Endothelial cell of umbilical vein (primary cell): ENCODE data around the gene AHRR. TPM values are rescaled to one million over a fixed set of nuclear protein-coding genes. Genes with fewer than 3 reads are reported as not detected.

Experiments used
- BruUV-seq: library from RNA; stranded (reverse); fragments of 400-500 nt; replicated peaks from 2 replicates; lab custom pipeline; 2021; lab: Mats Ljungman, UMichigan
- CTCF ChIA-PET: fragments of 300-600, 350-600 bp; sonication (Branson Sonifier 250); formaldehyde crosslinking; loops from one replicate; lab custom pipeline; 2021; ENCODE audit warnings: antibody characterized with exemption, inconsistent platforms; lab: Charles Lee
- POLR2A ChIA-PET: fragments of 300-600, 350-600 bp; sonication (Branson Sonifier 250); formaldehyde crosslinking; loops from one replicate; lab custom pipeline; 2021; ENCODE audit warnings: antibody characterized with exemption, inconsistent platforms; lab: Charles Lee
- DNase-seq: peaks from one replicate; pipeline ENCODE4 v3.0.0-alpha.2; 2011; ENCODE audit warnings: low read depth, low spot score
- FAIRE-seq: peaks from 2 replicates; lab custom pipeline; 2011; peaks lifted over from hg19 to GRCh38; lab: Jason Lieb, UNC
- H2AFZ ChIP-seq: 2 replicates; pipeline ENCODE4 v1.6.0; 2012; ENCODE audit warnings: low read depth, low read length, control low read depth, inconsistent platforms
- H3K27ac ChIP-seq: 2 replicates; pipeline ENCODE4 v1.5.1; 2011; ENCODE audit warnings: low read depth, mild to moderate bottlenecking, control low read depth, low read length, moderate library complexity; ENCODE audit not compliant: insufficient read depth
- H3K27me3 ChIP-seq, 2 experiments: 2 replicates each; pipeline versions ENCODE4 v1.6.0 to v1.6.1; 2011; ENCODE audit warnings: low read length in 2 of 2, mixed read lengths in 1 of 2; ENCODE audit not compliant: control insufficient read depth in 2 of 2, insufficient read depth in 2 of 2
- H3K36me3 ChIP-seq, 2 experiments: 2 replicates in 1 of 2; 3 replicates in 1 of 2; pipeline ENCODE4 v1.5.1; 2011; ENCODE audit warnings: low read length in 2 of 2, mild to moderate bottlenecking in 1 of 2, moderate library complexity in 1 of 2; ENCODE audit not compliant: control insufficient read depth in 2 of 2, insufficient read depth in 2 of 2; ENCODE audit errors: extremely low read depth in 1 of 2
- H3K4me1 ChIP-seq: 3 replicates; pipeline ENCODE4 v1.5.1; 2011; ENCODE audit warnings: mild to moderate bottlenecking, low read length; ENCODE audit not compliant: control insufficient read depth, insufficient read depth; ENCODE audit errors: extremely low read depth
- H3K4me2 ChIP-seq: 2 replicates; pipeline ENCODE4 v1.6.1; 2011; ENCODE audit warnings: low read length, control low read depth, mixed read lengths; ENCODE audit not compliant: insufficient read depth
- H3K4me3 ChIP-seq, 3 experiments: fragments of 200-600 bp in 1 of 3; sonication (generic), shearing (Covaris generic) in 1 of 3; replicated peaks in 1 of 3; 2 replicates each; pipeline ENCODE4 v1.5.1; 2011 to 2016; ENCODE audit warnings: control low read depth in 3 of 3, low read length in 3 of 3, mild to moderate bottlenecking in 2 of 3, inconsistent platforms in 1 of 3, low read depth in 1 of 3, moderate library complexity in 1 of 3; ENCODE audit not compliant: insufficient read depth in 1 of 3
- H3K79me2 ChIP-seq: 2 replicates; pipeline ENCODE4 v1.6.0; 2012; ENCODE audit warnings: low read length, inconsistent platforms; ENCODE audit not compliant: control insufficient read depth, insufficient read depth
- H3K9ac ChIP-seq: replicated peaks from 2 replicates; pipeline ENCODE3; 2011; ENCODE audit warnings: low read length, control low read depth; ENCODE audit not compliant: insufficient read depth; ENCODE audit errors: extremely low read depth
- H3K9me1 ChIP-seq: replicated peaks from 3 replicates; pipeline ENCODE4 v1.6.0; 2011; ENCODE audit warnings: mild to moderate bottlenecking, low read length; ENCODE audit not compliant: control insufficient read depth, insufficient read depth; ENCODE audit errors: extremely low read depth
- H3K9me3 ChIP-seq: replicated peaks from 2 replicates; pipeline ENCODE4 v1.5.1; 2012; ENCODE audit warnings: low read length, inconsistent platforms; ENCODE audit not compliant: control insufficient read depth, insufficient read depth
- H4K20me1 ChIP-seq: replicated peaks from 2 replicates; pipeline ENCODE3; 2011; ENCODE audit warnings: mild to moderate bottlenecking, low read length; ENCODE audit not compliant: control insufficient read depth, insufficient read depth; ENCODE audit errors: extremely low read depth
- CTCF ChIP-seq, 2 donors: IDR thresholded peaks; 1 replicate in 1 of 2; 2 replicates in 1 of 2; pipeline ENCODE4 v1.5.1; 2011; ENCODE audit warnings: low read length in 2 of 2, mild to moderate bottlenecking in 2 of 2, moderate library complexity in 2 of 2, control low read depth in 1 of 2, inconsistent platforms in 1 of 2, low read depth in 1 of 2; ENCODE audit not compliant: insufficient read depth in 1 of 2; ENCODE audit errors: extremely low read depth in 1 of 2
- EZH2 ChIP-seq: IDR thresholded peaks from 2 replicates; pipeline ENCODE4 v1.6.1; 2012; ENCODE audit warnings: borderline replicate concordance, low read depth, mild to moderate bottlenecking, moderate library complexity, low read length, inconsistent platforms; ENCODE audit not compliant: severe bottlenecking
- FOS ChIP-seq: IDR thresholded peaks from 2 replicates; pipeline ENCODE4 v1.6.1; 2011; ENCODE audit warnings: mild to moderate bottlenecking, low read length, moderate library complexity, borderline replicate concordance; ENCODE audit not compliant: insufficient read depth
- GATA2 ChIP-seq: IDR thresholded peaks from 2 replicates; pipeline ENCODE4 v1.7.0; 2011; ENCODE audit warnings: low read depth, mild to moderate bottlenecking, moderate library complexity, mixed read lengths, low read length; ENCODE audit not compliant: insufficient read length, insufficient read depth
- JUN ChIP-seq: IDR thresholded peaks from 2 replicates; pipeline ENCODE4 v1.6.1; 2011; ENCODE audit warnings: borderline replicate concordance, low read depth; ENCODE audit not compliant: insufficient read length, insufficient read depth
- MAX ChIP-seq: IDR thresholded peaks from 2 replicates; pipeline ENCODE4 v1.6.1; 2011; ENCODE audit not compliant: insufficient read depth, insufficient read length
- MYC ChIP-seq: IDR thresholded peaks from one replicate; pipeline ENCODE4 v1.6.1; 2011; ENCODE audit warnings: mild to moderate bottlenecking, low read depth, low read length
- POLR2A ChIP-seq: IDR thresholded peaks from 2 replicates; pipeline ENCODE4 v1.6.1; 2012; ENCODE audit warnings: low read depth, mild to moderate bottlenecking, control low read depth, low read length
- POLR2AphosphoS5 ChIP-seq: IDR thresholded peaks from 2 replicates; pipeline ENCODE4 v1.6.1; 2012; ENCODE audit warnings: low read depth, mild to moderate bottlenecking, control low read depth, low read length, moderate library complexity; ENCODE audit not compliant: insufficient read depth
- dilution Hi-C: fragments of 300-500 bp; cut with MboI; formaldehyde crosslinking; loops from one replicate; pipeline ENCODE4 v1.15.0; 2019; ENCODE audit warnings: low sequenced_read_pairs; ENCODE audit not compliant: extremely low pct_ligation_motif_present
- intact Hi-C: fragments of 100-400 bp; cut with micrococcal nuclease; formaldehyde crosslinking; loops from one replicate; pipeline ENCODE4 v1.10.0; 2022
- polyA plus RNA-seq, 4 experiments: library from polyadenylated mRNA; depleted of rRNA in 3 of 4; stranded (reverse) in 3 of 4; unstranded in 1 of 4; fragments of >200 nt; gene quantifications; 2 replicates each; pipeline versions ENCODE4 v1.2.1 to v1.2.3, GENCODE V29; 2011 to 2012; ENCODE audit warnings: missing spikeins in 1 of 4
- total RNA-seq: library from RNA; stranded (reverse); gene quantifications from 2 replicates; pipeline ENCODE4 v1.2.3, GENCODE V29; 2021

Gene AHRR
- total and polyA plus RNA-seq, 2 donors (not counting 3 experiments of a cell fraction or from before 2014, with no cell fraction given) = 3.1 to 7.3 TPM

GRCh38 chr5:326109-326508, 4.6 kb downstream of the AHRR start:
- H3K9me3 ChIP-seq = no peaks in the 10 kb centered on the region
- H3K4me3 ChIP-seq = no peak overlapping the region
- DNase-seq (no peak), FAIRE-seq (no peak)
- no peaks in the 10 kb centered on the region for H3K36me3 ChIP-seq
- intact Hi-C loops (no loop called here), dilution Hi-C loops (no loop called here)
- CTCF ChIA-PET = interaction anchor here (0.7 kb wide), 1 partner anchor 105 kb away, joined by 4 read pairs; no protein-coding TSS in a partner anchor
- BruUV-seq = no TSS peak
- H3K9ac ChIP-seq = no peak overlapping the region
- no peaks in the 10 kb centered on the region for H3K27me3 ChIP-seq
- H4K20me1 ChIP-seq = no peaks in the 10 kb centered on the region
- H2AFZ ChIP-seq = no peak overlapping the region
- TF ChIP-seq CTCF (IDR thresholded peaks at IDR 0.05; ENCODE audit: extremely low read depth in 1 of 2, insufficient read depth in 1 of 2, low read depth in 1 of 2, low read length in 2 of 2) = no peak
- no peak for TF ChIP-seq FOS
- no peak for TF ChIP-seq MAX
- H3K27ac ChIP-seq = no peak overlapping the region
- POLR2A ChIA-PET = no interaction called here
- H3K9me1 ChIP-seq = no peaks in the 10 kb centered on the region
- no peak overlapping the region for H3K4me2 ChIP-seq
- H3K79me2 ChIP-seq = peaks cover 14% of the 10 kb centered on the region
- H3K4me1 ChIP-seq = peaks cover 3% of the 10 kb centered on the region

- Histone ChIP-seq H3K4me3 (no peak overlapping the region), H3K4me1 (no peaks in the 10 kb centered on the region), H3K36me3 (no peaks in the 10 kb centered on the region), H3K27ac (no peak overlapping the region), H3K4me2 (no peak overlapping the region), H3K9ac (no peak overlapping the region), H2AFZ (no peak overlapping the region), H4K20me1 (no peaks in the 10 kb centered on the region), H3K27me3 (no peaks in the 10 kb centered on the region), H3K79me2 (peaks cover 18% of the 10 kb centered on the region), H3K9me1 (no peaks in the 10 kb centered on the region), H3K9me3 (no peaks in the 10 kb centered on the region)
- dilution Hi-C loops = no loop called here
- ChIA-PET CTCF (interaction anchor here (1.5 kb wide), 1 partner anchor 9 kb away, joined by 6 read pairs; no protein-coding TSS in a partner anchor), POLR2A (no interaction called here)
- intact Hi-C loops = no loop called here
- no peak for FAIRE-seq
- BruUV-seq = no TSS peak
- DNase-seq = no peak
- no peak for TF ChIP-seq POLR2AphosphoS5
- no peak for TF ChIP-seq MAX
- TF ChIP-seq EZH2 = no peak
- no peak for TF ChIP-seq CTCF (IDR thresholded peaks at IDR 0.05; ENCODE audit: extremely low read depth in 1 of 2, insufficient read depth in 1 of 2, low read depth in 1 of 2, low read length in 2 of 2)
- no peak for TF ChIP-seq POLR2A
- no peak for TF ChIP-seq FOS
- no peak for TF ChIP-seq GATA2
- TF ChIP-seq JUN = no peak
- TF ChIP-seq MYC = no peak
Measured at GRCh38 chr5:329121-329735, 7.7 kb downstream of the AHRR start.
